SK-N-SH (cell line): Measurements from ENCODE around the gene TXNDC8. TPM values are rescaled to one million over a fixed set of nuclear protein-coding genes. Genes with fewer than 3 reads are reported as not detected.

Source experiments
- CTCF ChIA-PET: fragments of 300-600, 350-600 bp; formaldehyde crosslinking; extraction: SDS; loops from one replicate; lab custom pipeline; 2021; lab: Yijun Ruan, JAX
- POLR2A ChIA-PET: fragments of 350-600 bp; sonication (Branson Sonifier 250); formaldehyde crosslinking; extraction: SDS; loops from one replicate; lab custom pipeline; 2020; ENCODE audit warnings: antibody characterized with exemption, inconsistent platforms; lab: Yijun Ruan, JAX
- DNase-seq: peaks from one replicate; pipeline ENCODE4 v3.0.0; 2012
- H2AFZ ChIP-seq: fragments of 200-600 bp; sonication (generic); 2 replicates; pipeline ENCODE4 v1.8.1; 2016; ENCODE audit warnings: antibody characterized with exemption, mild to moderate bottlenecking, low read depth
- H3F3A ChIP-seq: fragments of 200-600 bp; sonication (generic); replicated peaks from 2 replicates; pipeline ENCODE3; 2016; ENCODE audit warnings: antibody characterized with exemption, mild to moderate bottlenecking; ENCODE audit not compliant: insufficient read depth
- H3K27ac ChIP-seq, 2 experiments: fragments of 200-500 bp in 1 of 2; fragments of 200-600 bp in 1 of 2; sonication (Bioruptor generic) in 1 of 2; sonication (generic), shearing (Covaris generic) in 1 of 2; 2 replicates each; pipeline versions ENCODE4 v1.5.1 to v1.6.1; 2014 to 2016; ENCODE audit warnings: low read depth in 2 of 2, inconsistent platforms in 1 of 2, low read length in 1 of 2, mild to moderate bottlenecking in 1 of 2, mixed read lengths in 1 of 2
- H3K27me3 ChIP-seq: fragments of 200-600 bp; sonication (generic), shearing (Covaris generic); 2 replicates; pipeline ENCODE4 v1.6.1; 2016; ENCODE audit warnings: mixed run types; ENCODE audit not compliant: insufficient read depth
- H3K36me3 ChIP-seq, 2 experiments: fragments of 200-500 bp in 1 of 2; fragments of 200-600 bp in 1 of 2; sonication (Bioruptor generic) in 1 of 2; sonication (generic) in 1 of 2; replicated peaks in 1 of 2; 2 replicates each; pipeline versions ENCODE3 to v1.5.1; 2014 to 2016; ENCODE audit warnings: low read length in 1 of 2, mild to moderate bottlenecking in 1 of 2; ENCODE audit not compliant: insufficient read depth in 2 of 2, control insufficient read depth in 1 of 2
- H3K4me1 ChIP-seq, 2 experiments: fragments of 200-500 bp in 1 of 2; fragments of 200-600 bp in 1 of 2; sonication (Bioruptor generic) in 1 of 2; sonication (generic), shearing (Covaris generic) in 1 of 2; 2 replicates each; pipeline versions ENCODE4 v1.5.1 to v1.6.1; 2014 to 2016; ENCODE audit warnings: low read depth in 1 of 2, low read length in 1 of 2, mixed run types in 1 of 2; ENCODE audit not compliant: insufficient read depth in 2 of 2, control insufficient read depth in 1 of 2
- H3K4me2 ChIP-seq: fragments of 200-600 bp; sonication (generic), shearing (Covaris generic); 2 replicates; pipeline ENCODE4 v1.6.1; 2017; ENCODE audit warnings: mixed run types
- H3K4me3 ChIP-seq, 2 experiments: fragments of 200-500 bp in 1 of 2; fragments of 200-600 bp in 1 of 2; sonication (Bioruptor generic) in 1 of 2; sonication (generic), shearing (Covaris generic) in 1 of 2; 2 replicates each; pipeline versions ENCODE4 v1.5.1 to v1.8.1; 2014 to 2016; ENCODE audit warnings: low read depth in 2 of 2, inconsistent platforms in 1 of 2, low read length in 1 of 2, mild to moderate bottlenecking in 1 of 2, mixed read lengths in 1 of 2, moderate library complexity in 1 of 2
- H3K79me2 ChIP-seq: fragments of 200-600 bp; sonication (generic); 2 replicates; pipeline ENCODE4 v1.8.1; 2017; ENCODE audit warnings: mild to moderate bottlenecking; ENCODE audit not compliant: insufficient read depth
- H3K9ac ChIP-seq: fragments of 200-600 bp; sonication (generic); 2 replicates; pipeline ENCODE4 v1.6.1; 2017; ENCODE audit warnings: mixed run types
- H3K9me2 ChIP-seq: fragments of 200-600 bp; sonication (generic); 2 replicates; pipeline ENCODE4 v1.6.1; 2017; ENCODE audit warnings: mixed run types
- H3K9me3 ChIP-seq: fragments of 200-600 bp; sonication (generic); 2 replicates; pipeline ENCODE4 v1.6.1; 2017; ENCODE audit warnings: mixed run types, mild to moderate bottlenecking, moderate library complexity
- H4K20me1 ChIP-seq: fragments of 200-600 bp; sonication (generic); 2 replicates; pipeline ENCODE4 v1.6.1; 2017; ENCODE audit warnings: mild to moderate bottlenecking, mixed run types; ENCODE audit not compliant: insufficient read depth
- ELF1 ChIP-seq: IDR thresholded peaks from 2 replicates; pipeline ENCODE4 v1.4.0; 2012
- EP300 ChIP-seq, 2 experiments: IDR thresholded peaks; 2 replicates each; pipeline versions ENCODE4 v1.4.0 to v1.6.1; 2012; ENCODE audit warnings: borderline replicate concordance in 1 of 2, low read depth in 1 of 2, low read length in 1 of 2
- FOXJ3 ChIP-seq: sonication (generic); formaldehyde crosslinking; IDR thresholded peaks from 2 replicates; pipeline ENCODE4 v1.5.1; 2020; ENCODE audit warnings: mild to moderate bottlenecking, missing genetic modification reagents
- FOXM1 ChIP-seq: IDR thresholded peaks from 2 replicates; pipeline ENCODE4 v1.4.0; 2012; ENCODE audit warnings: low read depth, mild to moderate bottlenecking
- GATA2 ChIP-seq: sonication (generic); formaldehyde crosslinking; IDR thresholded peaks from 2 replicates; pipeline ENCODE4 v1.5.0; 2020; ENCODE audit warnings: mild to moderate bottlenecking, missing genetic modification reagents
- JUND ChIP-seq: IDR thresholded peaks from 2 replicates; pipeline ENCODE4 v1.4.0; 2012
- MAX ChIP-seq: IDR thresholded peaks from 2 replicates; pipeline ENCODE4 v1.4.0; 2012; ENCODE audit warnings: low read depth
- MEF2A ChIP-seq: IDR thresholded peaks from 2 replicates; pipeline ENCODE4 v1.4.0; 2012; ENCODE audit warnings: low read depth, borderline replicate concordance
- NFIC ChIP-seq: IDR thresholded peaks from 2 replicates; pipeline ENCODE4 v1.4.0; 2012; ENCODE audit warnings: borderline replicate concordance
- POLR2AphosphoS5 ChIP-seq: IDR thresholded peaks from 2 replicates; pipeline ENCODE4 v1.6.1; 2012; ENCODE audit warnings: low read depth, low read length
- RAD21 ChIP-seq: IDR thresholded peaks from 2 replicates; pipeline ENCODE4 v1.6.1; 2012; ENCODE audit warnings: mild to moderate bottlenecking, low read length
- RCOR1 ChIP-seq: fragments of 150-350 bp; IDR thresholded peaks from 2 replicates; pipeline ENCODE4 v1.6.1; 2017; ENCODE audit warnings: antibody characterized with exemption, low read length
- RXRA ChIP-seq: IDR thresholded peaks from 2 replicates; pipeline ENCODE4 v1.4.0; 2012; ENCODE audit warnings: low read depth, mild to moderate bottlenecking, borderline replicate concordance
- SIN3A ChIP-seq: IDR thresholded peaks from 2 replicates; pipeline ENCODE4 v1.6.1; 2012; ENCODE audit warnings: low read depth, mild to moderate bottlenecking, low read length, moderate library complexity, borderline replicate concordance
- TEAD4 ChIP-seq: IDR thresholded peaks from 2 replicates; pipeline ENCODE4 v1.4.0; 2012; ENCODE audit warnings: mild to moderate bottlenecking, borderline replicate concordance; ENCODE audit not compliant: insufficient read depth
- ZBTB33 ChIP-seq: IDR thresholded peaks from 2 replicates; pipeline ENCODE4 v1.4.0; 2012; ENCODE audit warnings: low read depth, borderline replicate concordance
- WGBS: methylation state at CpG from one replicate; pipeline ENCODE4 v1.1.6; 2017; ENCODE audit warnings: low lambda C conversion rate; 5-methylcytosine and 5-hydroxymethylcytosine counted together
- polyA plus RNA-seq, 3 experiments: library from polyadenylated mRNA; depleted of rRNA; stranded (reverse); fragments of >200 nt; gene quantifications; 2 replicates each; pipeline ENCODE4 v1.2.3, GENCODE V29; 2012
- TF ChIP-seq, protein P1 (sequence below): IDR thresholded peaks from 2 replicates; pipeline ENCODE4 v1.4.0; 2012; ENCODE audit warnings: low read depth, borderline replicate concordance
- TF ChIP-seq, protein P2 (sequence below): fragments of 150-350 bp; IDR thresholded peaks from 2 replicates; pipeline ENCODE4 v1.6.1; 2016; ENCODE audit warnings: mild to moderate bottlenecking, low read depth, low read length

The TXNDC8 gene
- polyA plus RNA-seq, 1 of the 3 experiments (the other 2 are of a cell fraction) = not detected

DNA sequence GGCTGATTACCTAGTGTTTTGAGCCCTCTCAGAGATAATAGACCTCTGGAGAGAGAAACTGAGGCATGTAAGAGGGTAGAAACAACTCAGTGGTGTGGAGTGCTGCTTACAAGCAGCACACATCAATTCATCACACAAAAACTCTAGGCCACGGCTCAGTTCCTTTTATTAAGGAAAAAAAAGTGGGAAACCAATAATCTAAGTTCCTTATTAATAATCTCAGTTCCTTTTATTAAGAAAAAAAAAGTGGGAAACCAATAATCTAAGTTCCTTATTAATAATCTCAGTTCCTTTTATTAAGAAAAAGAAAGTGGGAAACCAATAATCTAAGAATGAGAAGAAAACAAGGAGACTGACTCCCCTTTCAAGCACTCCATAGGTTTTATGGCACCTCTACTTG lies 28.0 kb downstream of the TXNDC8 start:
- CTCF ChIA-PET = no interaction called here
- Histone ChIP-seq H3K9me3 (no peaks in the 10 kb centered on the region), H4K20me1 (no peaks in the 10 kb centered on the region), H3F3A (no peaks in the 10 kb centered on the region), H3K27ac (no peak overlapping the region), H3K4me1 (no peaks in the 10 kb centered on the region), H3K27me3 (no peaks in the 10 kb centered on the region), H3K9ac (no peak overlapping the region), H3K4me3 (no peak overlapping the region), H3K36me3 (no peaks in the 10 kb centered on the region), H2AFZ (no peak overlapping the region), H3K9me2 (no peaks in the 10 kb centered on the region), H3K79me2 (no peaks in the 10 kb centered on the region), H3K4me2 (no peak overlapping the region)
- POLR2A ChIA-PET = no interaction called here
- no peak for TF ChIP-seq RAD21
- no peak for TF ChIP-seq ELF1
- no peak for TF ChIP-seq TEAD4
- TF ChIP-seq MEF2A = no peak
- TF ChIP-seq, protein P1, sequence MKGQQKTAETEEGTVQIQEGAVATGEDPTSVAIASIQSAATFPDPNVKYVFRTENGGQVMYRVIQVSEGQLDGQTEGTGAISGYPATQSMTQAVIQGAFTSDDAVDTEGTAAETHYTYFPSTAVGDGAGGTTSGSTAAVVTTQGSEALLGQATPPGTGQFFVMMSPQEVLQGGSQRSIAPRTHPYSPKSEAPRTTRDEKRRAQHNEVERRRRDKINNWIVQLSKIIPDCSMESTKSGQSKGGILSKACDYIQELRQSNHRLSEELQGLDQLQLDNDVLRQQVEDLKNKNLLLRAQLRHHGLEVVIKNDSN = no peak
- TF ChIP-seq ZBTB33 = no peak
- no peak for TF ChIP-seq JUND
- TF ChIP-seq FOXJ3 (CRISPR knock-in tag) = no peak
- TF ChIP-seq NFIC = no peak
- no peak for TF ChIP-seq EP300 (IDR thresholded peaks at IDR 0.05; ENCODE audit: borderline replicate concordance in 1 of 2, low read depth in 1 of 2, low read length in 1 of 2)
- no peak for TF ChIP-seq RCOR1
- no peak for TF ChIP-seq SIN3A
- TF ChIP-seq MAX = no peak
- no peak for TF ChIP-seq GATA2 (CRISPR knock-in tag)
- WGBS = 16% methylated on average over 1 of the region's 1 CpG
- no peak for DNase-seq

- Histone ChIP-seq H3K9ac (no peak overlapping the region), H2AFZ (no peak overlapping the region), H3F3A (no peaks in the 10 kb centered on the region), H3K36me3 (no peaks in the 10 kb centered on the region), H3K4me1 (no peaks in the 10 kb centered on the region), H3K4me2 (no peak overlapping the region), H4K20me1 (no peaks in the 10 kb centered on the region), H3K9me3 (no peaks in the 10 kb centered on the region), H3K27ac (no peak overlapping the region), H3K27me3 (no peaks in the 10 kb centered on the region), H3K4me3 (no peak overlapping the region), H3K79me2 (no peaks in the 10 kb centered on the region), H3K9me2 (no peaks in the 10 kb centered on the region)
- DNase-seq = no peak
- ChIA-PET POLR2A (no interaction called here), CTCF (no interaction called here)
- no peak for TF ChIP-seq POLR2AphosphoS5
- TF ChIP-seq GATA2 (CRISPR knock-in tag) = no peak
- no peak for TF ChIP-seq FOXM1
- TF ChIP-seq, protein P2, sequence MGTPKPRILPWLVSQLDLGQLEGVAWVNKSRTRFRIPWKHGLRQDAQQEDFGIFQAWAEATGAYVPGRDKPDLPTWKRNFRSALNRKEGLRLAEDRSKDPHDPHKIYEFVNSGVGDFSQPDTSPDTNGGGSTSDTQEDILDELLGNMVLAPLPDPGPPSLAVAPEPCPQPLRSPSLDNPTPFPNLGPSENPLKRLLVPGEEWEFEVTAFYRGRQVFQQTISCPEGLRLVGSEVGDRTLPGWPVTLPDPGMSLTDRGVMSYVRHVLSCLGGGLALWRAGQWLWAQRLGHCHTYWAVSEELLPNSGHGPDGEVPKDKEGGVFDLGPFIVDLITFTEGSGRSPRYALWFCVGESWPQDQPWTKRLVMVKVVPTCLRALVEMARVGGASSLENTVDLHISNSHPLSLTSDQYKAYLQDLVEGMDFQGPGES = no peak
- TF ChIP-seq EP300 (IDR thresholded peaks at IDR 0.05; ENCODE audit: borderline replicate concordance in 1 of 2, low read depth in 1 of 2, low read length in 1 of 2) = no peak
- no peak for TF ChIP-seq RXRA
- no peak for TF ChIP-seq ELF1
- no peak for TF ChIP-seq TEAD4
- TF ChIP-seq SIN3A = no peak
- WGBS = 44% methylated on average over 4 of the region's 4 CpGs
These were observed 29.0 kb downstream of the TXNDC8 start for GRCh38 chr9:110308633-110309038.
